ENCODE measurements around the gene FOXP4. TPM values are rescaled to one million over a fixed set of nuclear protein-coding genes. Genes with fewer than 3 reads are reported as not detected.
A peak's percentile ranks its signal among the peaks of the same experiment; 100 is the strongest.

The FOXP4 gene
- total and polyA plus RNA-seq, 2 of the 13 experiments (the other 11 are each of a cell fraction or from before 2014, with no cell fraction given) = 11.0 to 12.4 TPM

GRCh38 chr6:41502917-41503671 is 43.1 kb upstream of the FOXP4 start (continued):
- TF ChIP-seq PHF5A (CRISPR knock-in tag; IDR thresholded peaks at IDR 0.05; ENCODE audit: low read depth, unreplicated experiment) (no peak), SAFB2 (CRISPR knock-in tag; IDR thresholded peaks at IDR 0.05; ENCODE audit: borderline replicate concordance, low read depth) (no peak), GATA4 (IDR thresholded peaks at IDR 0.05; ENCODE audit: borderline replicate concordance, low read depth) (no peak), E2F1 (CRISPR knock-in tag; IDR thresholded peaks at IDR 0.05) (no peak), ZBTB25 (CRISPR knock-in tag; IDR thresholded peaks at IDR 0.05) (no peak), ZNF256 (CRISPR knock-in tag; conservative IDR thresholded peaks at IDR 0.05) (no peak), ATF2 (CRISPR knock-in tag; IDR thresholded peaks at IDR 0.05) (no peak), POLR2AphosphoS5 (IDR thresholded peaks at IDR 0.05; ENCODE audit: low read depth, low read length) (peak; percentile 36; the same call in 1 of the 2 replicates), ATF1 (CRISPR knock-in tag; IDR thresholded peaks at IDR 0.05) (no peak), ZFP36L2 (CRISPR knock-in tag; IDR thresholded peaks at IDR 0.05) (no peak), CBX5 (CRISPR knock-in tag; IDR thresholded peaks at IDR 0.05; ENCODE audit: borderline replicate concordance) (no peak), SIX1 (CRISPR knock-in tag; IDR thresholded peaks at IDR 0.05; ENCODE audit: borderline replicate concordance) (no peak), ZNF598 (CRISPR knock-in tag; IDR thresholded peaks at IDR 0.05; ENCODE audit: borderline replicate concordance) (no peak), NR2F6 (IDR thresholded peaks at IDR 0.05) (no peak), NR2F6 (CRISPR knock-in tag; IDR thresholded peaks at IDR 0.05) (no peak), ZNF687 (CRISPR knock-in tag; IDR thresholded peaks at IDR 0.05) (peak; percentile 97), ZNF282 (IDR thresholded peaks at IDR 0.05; ENCODE audit: partially characterized antibody) (no peak), CTCF (CRISPR knock-in tag; IDR thresholded peaks at IDR 0.05) (no peak), GZF1 (CRISPR knock-in tag; IDR thresholded peaks at IDR 0.05) (peak; percentile 67; the same call in 1 of the 2 replicates), KLF12 (CRISPR knock-in tag; IDR thresholded peaks at IDR 0.05; ENCODE audit: borderline replicate concordance) (0 out of 2 replicates have a peak, but pooled peaks have one; percentile 10), AGO2 (optimal IDR thresholded peaks at IDR 0.05; ENCODE audit: low read depth, low read length) (peak; percentile 66), KDM1A (CRISPR knock-in tag; IDR thresholded peaks at IDR 0.05) (no peak)

Measured in HepG2 (cell line).